Right lobe of liver (tissue), 4 donors: Measurements from ENCODE around the gene MMP21.

Source experiments
- CTCF ChIP-seq, 4 donors: fragments of 200-600 bp in 3 of 4; fragments of 450-650 bp in 1 of 4; IDR thresholded peaks; one replicate each; pipeline versions ENCODE4 v1.5.1 to v1.8.0; 2016 to 2022; ENCODE audit warnings: antibody characterized with exemption in 4 of 4, mild to moderate bottlenecking in 2 of 4
- POLR2A ChIP-seq: fragments of 450-650 bp; IDR thresholded peaks from one replicate; pipeline ENCODE4 v1.6.1; 2017; ENCODE audit warnings: antibody characterized with exemption, mild to moderate bottlenecking
- donor health status: DM: no; HTN: no; CAD: no.
- donor health status: DM: no; HTN: no; CAD: no.
- donor health status: DM: no; HTN: yes; CAD: no.

- no peak for TF ChIP-seq POLR2A
- TF ChIP-seq CTCF (IDR thresholded peaks at IDR 0.05): no peak
Observed at GRCh38 chr10:125757742-125758141, 17.9 kb downstream of the MMP21 start.
